GM12865 (cell line): ENCODE results near the gene WDR27.

Experiments used
- DNase-seq: peaks from one replicate; pipeline ENCODE4 v3.0.0; 2010; ENCODE audit warnings: low read depth
- H3K4me3 ChIP-seq: 2 replicates; pipeline ENCODE4 v1.5.1; 2011; ENCODE audit warnings: mild to moderate bottlenecking, low read depth, low read length, control low read depth
- TF ChIP-seq, protein P1 (sequence below): IDR thresholded peaks from 2 replicates; pipeline ENCODE4 v1.5.1; 2011; ENCODE audit warnings: low read length, control low read depth, low read depth, inconsistent platforms; ENCODE audit not compliant: insufficient read depth; ENCODE audit errors: missing control alignments

The WDR27 gene

DNA sequence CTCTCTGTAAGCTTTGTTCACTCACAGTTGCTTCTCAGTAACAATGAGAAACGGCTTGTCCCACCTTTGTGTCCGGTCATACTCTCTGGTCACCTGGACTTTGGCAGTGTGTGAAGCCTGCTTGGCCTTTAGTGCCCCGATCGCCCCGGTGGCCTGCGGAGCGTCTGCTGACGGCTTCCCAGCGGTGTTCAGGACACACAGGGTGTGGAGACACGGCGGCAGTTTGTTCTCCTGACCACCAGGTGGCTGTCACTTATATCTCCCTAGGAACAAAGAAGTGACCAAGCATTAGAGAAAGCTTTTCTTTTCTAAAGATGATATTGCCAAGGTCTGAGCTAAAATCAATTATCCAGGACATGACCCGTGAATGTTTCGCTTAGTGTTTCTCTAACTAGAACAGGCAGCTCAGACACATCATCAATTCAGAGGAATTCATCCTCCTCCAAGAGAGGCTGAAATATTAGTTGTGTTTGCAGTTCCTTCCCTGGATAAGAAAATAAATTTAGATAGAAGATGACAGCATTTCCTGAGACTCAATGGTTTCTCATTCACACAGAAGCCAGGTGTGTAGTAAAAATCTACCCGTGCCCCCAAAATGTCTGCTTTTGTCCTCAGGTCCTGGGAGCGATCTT lies 280.8 kb downstream of the WDR27 start:
- TF ChIP-seq, protein P1, sequence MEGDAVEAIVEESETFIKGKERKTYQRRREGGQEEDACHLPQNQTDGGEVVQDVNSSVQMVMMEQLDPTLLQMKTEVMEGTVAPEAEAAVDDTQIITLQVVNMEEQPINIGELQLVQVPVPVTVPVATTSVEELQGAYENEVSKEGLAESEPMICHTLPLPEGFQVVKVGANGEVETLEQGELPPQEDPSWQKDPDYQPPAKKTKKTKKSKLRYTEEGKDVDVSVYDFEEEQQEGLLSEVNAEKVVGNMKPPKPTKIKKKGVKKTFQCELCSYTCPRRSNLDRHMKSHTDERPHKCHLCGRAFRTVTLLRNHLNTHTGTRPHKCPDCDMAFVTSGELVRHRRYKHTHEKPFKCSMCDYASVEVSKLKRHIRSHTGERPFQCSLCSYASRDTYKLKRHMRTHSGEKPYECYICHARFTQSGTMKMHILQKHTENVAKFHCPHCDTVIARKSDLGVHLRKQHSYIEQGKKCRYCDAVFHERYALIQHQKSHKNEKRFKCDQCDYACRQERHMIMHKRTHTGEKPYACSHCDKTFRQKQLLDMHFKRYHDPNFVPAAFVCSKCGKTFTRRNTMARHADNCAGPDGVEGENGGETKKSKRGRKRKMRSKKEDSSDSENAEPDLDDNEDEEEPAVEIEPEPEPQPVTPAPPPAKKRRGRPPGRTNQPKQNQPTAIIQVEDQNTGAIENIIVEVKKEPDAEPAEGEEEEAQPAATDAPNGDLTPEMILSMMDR: peak; percentile 25
- H3K4me3 ChIP-seq: no peak overlapping the region
- peak; percentile 19 for DNase-seq

DNA sequence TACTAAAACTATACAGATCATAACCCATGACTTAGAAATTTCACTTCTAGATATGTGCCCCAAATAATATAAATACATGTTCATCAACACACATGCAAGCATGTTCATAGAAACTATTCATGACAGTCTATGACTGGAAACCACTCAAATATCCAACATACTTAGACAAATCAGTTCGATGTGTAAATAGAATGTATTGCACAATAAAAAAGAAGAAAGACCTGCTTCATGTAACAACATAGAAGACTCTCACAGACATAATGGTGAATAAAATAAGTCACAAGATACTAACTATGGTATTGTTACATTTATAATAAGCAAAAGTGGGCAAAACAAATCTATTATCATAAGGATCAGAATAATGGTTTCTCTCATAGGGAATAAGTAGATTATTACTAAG lies 284.7 kb downstream of the WDR27 start:
- DNase-seq: no peak
- H3K4me3 ChIP-seq: no peak overlapping the region
- TF ChIP-seq, protein P1: no peak

DNA sequence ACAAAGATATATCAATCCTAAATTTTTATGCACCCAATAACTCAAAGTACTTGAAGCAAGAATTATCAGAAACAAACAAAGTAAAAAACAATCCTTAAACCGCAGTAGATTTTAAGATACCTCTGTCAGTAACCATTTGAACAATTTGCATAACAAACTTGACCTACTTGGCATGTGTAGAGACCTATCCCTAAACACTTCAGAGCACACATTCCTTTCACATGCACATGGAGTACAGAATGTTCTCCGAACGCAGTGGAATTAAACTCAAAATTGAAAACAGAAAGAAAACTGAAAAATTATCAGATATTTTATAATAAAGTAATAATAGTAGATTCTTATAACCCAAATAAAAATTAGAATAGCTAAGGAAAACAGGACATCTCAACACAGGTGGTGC lies 285.6 kb downstream of the WDR27 start:
- DNase-seq: no peak
- no peak overlapping the region for H3K4me3 ChIP-seq
- TF ChIP-seq, protein P1: no peak

DNA sequence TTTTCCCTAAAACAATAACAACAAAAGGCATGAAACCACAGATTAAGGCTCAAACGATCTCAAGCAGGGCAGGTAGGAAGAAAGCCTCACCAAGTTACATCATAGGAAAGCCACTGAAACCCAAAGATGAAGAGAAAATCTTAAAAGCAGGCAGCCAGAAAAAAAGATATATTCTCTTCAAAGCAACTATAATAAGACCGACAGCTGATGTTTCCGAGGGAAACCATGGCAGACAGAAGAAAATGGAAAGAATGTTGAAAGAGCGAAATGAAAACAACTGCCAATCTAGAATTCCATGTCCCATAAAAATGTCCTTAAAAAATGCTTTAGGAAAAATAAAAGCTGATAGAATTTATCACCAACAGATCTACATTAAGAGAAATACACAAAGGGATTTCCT lies 286.6 kb downstream of the WDR27 start:
- TF ChIP-seq, protein P1: no peak

DNA sequence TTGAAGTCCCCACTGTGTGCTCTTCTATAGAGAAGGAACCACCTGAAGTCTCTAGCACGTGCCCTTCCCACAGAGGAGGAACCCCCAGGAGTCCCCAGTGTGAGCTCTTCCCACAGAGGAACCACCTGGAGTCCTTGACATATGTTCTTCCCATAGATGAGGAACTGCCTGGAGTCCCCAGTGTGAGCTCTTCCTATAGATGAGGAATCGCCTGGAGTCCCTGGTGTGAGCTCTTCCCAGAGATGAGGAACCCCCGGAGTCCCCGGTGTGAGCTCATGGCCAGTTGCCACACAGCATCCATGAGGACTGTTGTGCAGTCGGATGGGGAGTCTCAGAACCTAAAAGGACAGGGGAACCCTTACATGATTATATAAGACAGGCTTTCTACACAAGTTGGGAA lies 290.1 kb downstream of the WDR27 start:
- no peak overlapping the region for H3K4me3 ChIP-seq
- DNase-seq: no peak
- TF ChIP-seq, protein P1: no peak

More for the DNA sequence above, 286.6 kb downstream of the WDR27 start:
- no peak overlapping the region for H3K4me3 ChIP-seq
- no peak for DNase-seq

DNA sequence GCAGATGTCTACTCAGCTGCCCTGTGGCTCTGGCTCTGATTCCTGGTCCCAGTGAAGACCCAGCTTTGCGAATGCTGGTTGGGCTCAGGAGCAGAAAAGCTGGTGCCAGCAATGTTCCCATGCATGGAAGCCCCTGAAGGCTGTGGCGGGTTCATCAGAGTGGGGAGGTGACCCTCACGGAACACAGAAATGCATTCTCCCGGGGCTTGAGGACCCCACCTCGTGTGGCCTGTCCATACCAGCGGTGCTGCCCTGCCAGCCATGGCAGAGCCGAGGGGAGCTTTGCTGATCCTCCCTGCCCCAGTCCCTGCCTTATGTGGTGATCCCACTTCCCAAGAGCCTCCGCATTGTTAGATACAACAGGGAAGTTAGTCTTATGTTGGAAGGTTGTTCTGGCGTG lies 290.5 kb downstream of the WDR27 start:
- no peak overlapping the region for H3K4me3 ChIP-seq
- DNase-seq: no peak
- TF ChIP-seq, protein P1: no peak

DNA sequence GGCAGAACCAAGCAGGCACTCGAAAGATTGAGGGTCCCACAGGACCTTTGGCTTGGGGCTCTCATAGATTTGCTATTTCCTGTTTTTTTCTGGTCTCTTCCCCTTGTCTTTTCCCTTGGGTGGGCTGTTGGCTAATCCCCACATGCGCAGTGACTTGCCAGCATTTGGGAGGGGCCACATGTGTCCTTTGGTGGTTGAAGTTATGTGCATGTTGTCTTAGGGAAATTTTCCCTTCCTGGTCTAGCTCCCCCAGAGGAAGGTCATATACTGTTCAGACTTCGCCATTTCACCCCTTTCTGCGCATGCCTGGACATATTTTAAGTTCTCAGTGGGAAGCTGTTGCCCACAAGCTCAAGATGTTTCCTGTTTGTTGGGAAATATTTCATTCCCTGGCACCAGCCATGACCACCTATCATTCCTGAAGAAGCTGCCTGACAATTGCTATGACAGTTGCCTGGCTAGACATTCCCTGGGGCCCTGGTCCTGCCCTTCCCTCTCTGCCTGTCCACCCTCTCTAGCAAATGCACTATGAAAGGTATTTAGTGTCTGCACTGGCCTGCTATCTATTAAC lies 292.0 kb downstream of the WDR27 start:
- H3K4me3 ChIP-seq: no peak overlapping the region
- no peak for DNase-seq
- TF ChIP-seq, protein P1: no peak
